Neutrophil (primary cell): ENCODE measurements around the gene INS.

Experiments used
- H3K27ac ChIP-seq: fragments of 200-600 bp; sonication (generic); 2 replicates; pipeline ENCODE4 v1.5.1; 2016; ENCODE audit warnings: mild to moderate bottlenecking, moderate library complexity
- H3K27me3 ChIP-seq: fragments of 200-600 bp; sonication (generic); 2 replicates; pipeline ENCODE4 v1.6.0; 2016; ENCODE audit warnings: mild to moderate bottlenecking
- H3K36me3 ChIP-seq: fragments of 200-600 bp; sonication (generic); 2 replicates; pipeline ENCODE4 v1.5.1; 2017
- H3K4me1 ChIP-seq, 2 experiments: fragments of 200-600 bp in 1 of 2; sonication (generic) in 1 of 2; 1 replicate in 1 of 2; 2 replicates in 1 of 2; pipeline versions ENCODE4 v1.5.1 to v1.6.1; 2013 to 2016; ENCODE audit warnings: low read depth in 1 of 2, low read length in 1 of 2, mild to moderate bottlenecking in 1 of 2, moderate library complexity in 1 of 2; ENCODE audit not compliant: control insufficient read depth in 1 of 2, insufficient read depth in 1 of 2
- H3K4me3 ChIP-seq, 2 experiments: fragments of 200-600 bp in 1 of 2; sonication (generic) in 1 of 2; 1 replicate in 1 of 2; 2 replicates in 1 of 2; pipeline ENCODE4 v1.5.1; 2013 to 2016; ENCODE audit warnings: low read depth in 1 of 2, low read length in 1 of 2, mild to moderate bottlenecking in 1 of 2, moderate library complexity in 1 of 2
- H3K9me3 ChIP-seq: fragments of 200-600 bp; sonication (generic); 2 replicates; pipeline ENCODE4 v1.5.1; 2016
- TF ChIP-seq, protein P1 (sequence below): fragments of 200-600 bp; sonication (generic); IDR thresholded peaks from 2 replicates; pipeline ENCODE4 v1.5.1; 2016; ENCODE audit warnings: antibody characterized with exemption

The INS gene

GRCh38 chr11:2130881-2131352, 30.1 kb downstream of the INS start:
- Histone ChIP-seq H3K27me3 (peaks cover 57% of the 10 kb centered on the region), H3K4me1 (no peaks in the 10 kb centered on the region), H3K27ac (no peak overlapping the region), H3K9me3 (no peaks in the 10 kb centered on the region), H3K36me3 (no peaks in the 10 kb centered on the region), H3K4me3 (no peak overlapping the region)
- TF ChIP-seq, protein P1, sequence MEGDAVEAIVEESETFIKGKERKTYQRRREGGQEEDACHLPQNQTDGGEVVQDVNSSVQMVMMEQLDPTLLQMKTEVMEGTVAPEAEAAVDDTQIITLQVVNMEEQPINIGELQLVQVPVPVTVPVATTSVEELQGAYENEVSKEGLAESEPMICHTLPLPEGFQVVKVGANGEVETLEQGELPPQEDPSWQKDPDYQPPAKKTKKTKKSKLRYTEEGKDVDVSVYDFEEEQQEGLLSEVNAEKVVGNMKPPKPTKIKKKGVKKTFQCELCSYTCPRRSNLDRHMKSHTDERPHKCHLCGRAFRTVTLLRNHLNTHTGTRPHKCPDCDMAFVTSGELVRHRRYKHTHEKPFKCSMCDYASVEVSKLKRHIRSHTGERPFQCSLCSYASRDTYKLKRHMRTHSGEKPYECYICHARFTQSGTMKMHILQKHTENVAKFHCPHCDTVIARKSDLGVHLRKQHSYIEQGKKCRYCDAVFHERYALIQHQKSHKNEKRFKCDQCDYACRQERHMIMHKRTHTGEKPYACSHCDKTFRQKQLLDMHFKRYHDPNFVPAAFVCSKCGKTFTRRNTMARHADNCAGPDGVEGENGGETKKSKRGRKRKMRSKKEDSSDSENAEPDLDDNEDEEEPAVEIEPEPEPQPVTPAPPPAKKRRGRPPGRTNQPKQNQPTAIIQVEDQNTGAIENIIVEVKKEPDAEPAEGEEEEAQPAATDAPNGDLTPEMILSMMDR, result no peak

GRCh38 chr11:2129699-2130366, 31.2 kb downstream of the INS start:
- Histone ChIP-seq H3K4me1 (no peaks in the 10 kb centered on the region), H3K27ac (no peak overlapping the region), H3K4me3 (no peak overlapping the region), H3K27me3 (peaks cover 46% of the 10 kb centered on the region), H3K36me3 (no peaks in the 10 kb centered on the region), H3K9me3 (no peaks in the 10 kb centered on the region)
- TF ChIP-seq, protein P1, result no peak

DNA sequence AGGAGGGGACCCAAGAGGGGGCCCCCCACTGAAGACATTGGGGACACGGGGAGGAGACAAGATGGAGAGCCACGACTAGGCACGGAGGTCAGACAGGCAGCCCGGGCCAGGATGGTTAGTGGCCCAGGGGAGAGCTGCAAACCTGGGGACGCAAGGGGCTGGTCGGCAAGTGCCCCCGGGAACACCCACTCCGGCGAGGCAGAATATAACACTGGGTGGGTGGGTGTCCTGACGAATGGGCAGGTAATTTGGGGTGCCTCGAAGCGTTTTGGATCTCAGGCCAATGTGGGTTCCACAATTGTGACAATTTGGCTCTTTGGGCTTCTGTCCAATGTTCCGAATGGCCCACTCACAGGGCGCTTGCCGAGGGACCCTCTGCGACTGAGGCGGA, 31.7 kb downstream of the INS start:
- TF ChIP-seq, protein P1, result no peak
- Histone ChIP-seq H3K9me3 (no peaks in the 10 kb centered on the region), H3K27ac (no peak overlapping the region), H3K4me3 (no peak overlapping the region), H3K4me1 (no peaks in the 10 kb centered on the region), H3K36me3 (no peaks in the 10 kb centered on the region), H3K27me3 (peaks cover 41% of the 10 kb centered on the region)

GRCh38 chr11:2128511-2129307, 32.3 kb downstream of the INS start:
- H3K9me3 ChIP-seq, result no peaks in the 10 kb centered on the region
- H3K27me3 ChIP-seq, result peaks cover 35% of the 10 kb centered on the region
- H3K27ac ChIP-seq, result no peak overlapping the region
- TF ChIP-seq, protein P1, result no peak
- no peaks in the 10 kb centered on the region for H3K36me3 ChIP-seq
- H3K4me3 ChIP-seq, result no peak overlapping the region
- no peaks in the 10 kb centered on the region for H3K4me1 ChIP-seq

GRCh38 chr11:2128130-2128510, 32.9 kb downstream of the INS start:
- TF ChIP-seq, protein P1, result no peak
- no peaks in the 10 kb centered on the region for H3K4me1 ChIP-seq
- no peak overlapping the region for H3K27ac ChIP-seq
- peaks cover 29% of the 10 kb centered on the region for H3K27me3 ChIP-seq
- no peak overlapping the region for H3K4me3 ChIP-seq
- H3K9me3 ChIP-seq, result no peaks in the 10 kb centered on the region
- H3K36me3 ChIP-seq, result no peaks in the 10 kb centered on the region
